BE2C (cell line): ENCODE results near the gene SLX4IP.

Source experiments
- DNase-seq: peaks from one replicate; pipeline ENCODE4 v3.0.0-alpha.2; 2020
- H3K27me3 ChIP-seq: fragments of 250-450 bp; sonication (Bioruptor Pico); 2 replicates; pipeline ENCODE4 v1.5.1; 2020; ENCODE audit warnings: mild to moderate bottlenecking
- H3K36me3 ChIP-seq: fragments of 250-450 bp; sonication (Bioruptor Pico); 2 replicates; pipeline ENCODE4 v1.5.1; 2020; ENCODE audit warnings: mild to moderate bottlenecking
- H3K4me1 ChIP-seq: fragments of 250-450 bp; sonication (Bioruptor Pico); 2 replicates; pipeline ENCODE4 v1.5.1; 2020
- H3K4me3 ChIP-seq: 2 replicates; pipeline ENCODE4 v1.5.1; 2011; ENCODE audit warnings: low read depth, low read length
- H3K9me3 ChIP-seq: fragments of 250-450 bp; sonication (Bioruptor Pico); 2 replicates; pipeline ENCODE4 v1.5.1; 2020
- CTCF ChIP-seq: IDR thresholded peaks from 2 replicates; pipeline ENCODE4 v1.5.1; 2012; ENCODE audit warnings: mild to moderate bottlenecking, low read depth, low read length

SLX4IP gene

GRCh38 chr20:10427060-10427692, 7.9 kb upstream of the SLX4IP start:
- peak; percentile 90 for TF ChIP-seq CTCF
- Histone ChIP-seq H3K4me3 (no peak overlapping the region), H3K9me3 (no peaks in the 10 kb centered on the region), H3K36me3 (peaks cover 12% of the 10 kb centered on the region), H3K4me1 (no peaks in the 10 kb centered on the region), H3K27me3 (no peaks in the 10 kb centered on the region)
- DNase-seq: peak; percentile 62

- H3K4me3 ChIP-seq: no peak overlapping the region
- H3K36me3 ChIP-seq: peaks cover 12% of the 10 kb centered on the region
- no peaks in the 10 kb centered on the region for H3K27me3 ChIP-seq
- H3K4me1 ChIP-seq: no peaks in the 10 kb centered on the region
- no peak for DNase-seq
- no peak for TF ChIP-seq CTCF
- no peaks in the 10 kb centered on the region for H3K9me3 ChIP-seq
Observed at GRCh38 chr20:10428008-10428407, 7.1 kb upstream of the SLX4IP start.

- Histone ChIP-seq H3K27me3 (no peaks in the 10 kb centered on the region), H3K4me3 (no peak overlapping the region), H3K9me3 (no peaks in the 10 kb centered on the region), H3K4me1 (no peaks in the 10 kb centered on the region), H3K36me3 (peaks cover 12% of the 10 kb centered on the region)
- DNase-seq: no peak
- no peak for TF ChIP-seq CTCF
Observed at GRCh38 chr20:10429443-10429981, 5.6 kb upstream of the SLX4IP start.

- H3K4me1 ChIP-seq: no peaks in the 10 kb centered on the region
- DNase-seq: no peak
- no peaks in the 10 kb centered on the region for H3K27me3 ChIP-seq
- TF ChIP-seq CTCF: no peak
- H3K9me3 ChIP-seq: no peaks in the 10 kb centered on the region
- no peak overlapping the region for H3K4me3 ChIP-seq
- H3K36me3 ChIP-seq: peaks cover 10% of the 10 kb centered on the region
Observed at GRCh38 chr20:10430000-10430466, 5.1 kb upstream of the SLX4IP start.

GRCh38 chr20:10430704-10431103, 4.4 kb upstream of the SLX4IP start:
- H3K4me1 ChIP-seq: no peaks in the 10 kb centered on the region
- no peak for DNase-seq
- peaks cover 5% of the 10 kb centered on the region for H3K36me3 ChIP-seq
- no peaks in the 10 kb centered on the region for H3K9me3 ChIP-seq
- no peak for TF ChIP-seq CTCF
- H3K4me3 ChIP-seq: no peak overlapping the region
- no peaks in the 10 kb centered on the region for H3K27me3 ChIP-seq

GRCh38 chr20:10432079-10432478, 3.0 kb upstream of the SLX4IP start:
- H3K9me3 ChIP-seq: no peaks in the 10 kb centered on the region
- H3K4me3 ChIP-seq: no peak overlapping the region
- no peaks in the 10 kb centered on the region for H3K4me1 ChIP-seq
- DNase-seq: no peak
- H3K27me3 ChIP-seq: no peaks in the 10 kb centered on the region
- no peak for TF ChIP-seq CTCF
- no peaks in the 10 kb centered on the region; the same call in none of the 2 replicates for H3K36me3 ChIP-seq
